Left cardiac atrium (tissue), 4 donors: ENCODE data around the gene KRTAP2-1. TPM values are rescaled to one million over a fixed set of nuclear protein-coding genes. Genes with fewer than 3 reads are reported as not detected.
"Not testable (repeated sequence)": the region's sequence is repeated elsewhere in the genome, so short reads cannot be mapped to it uniquely, and the experiment has no call there.

Experiments
- ATAC-seq, 2 donors: fragments of 200-7000 bp; cut with Tn5 transposase; one replicate each; pipeline ENCODE4 v1.9.1; 2020; ENCODE audit warnings: mild to moderate bottlenecking in 2 of 2, moderate library complexity in 2 of 2
- DNase-seq: peaks from one replicate; pipeline ENCODE4 v3.0.0-alpha.2; 2020
- intact Hi-C, 2 donors: fragments of 100-400 bp; cut with DNase I; formaldehyde crosslinking; loops; one replicate each; pipeline versions ENCODE4 v1.14.1 to v1.15.1; 2022 to 2023
- total RNA-seq, 2 donors: library from RNA; stranded (reverse); fragmentation: NEBNext Ultra II Directional; extraction: Animal tissue kit (Norgen Biotek cat#: 25700); gene quantifications; one replicate each; pipeline ENCODE4 v1.2.1, GENCODE V29; 2021
- donor health status: DM: no; HTN: yes; CAD: no.
- donor health status: DM: no; HTN: yes; CAD: no; lungs with severe emphysema.
- donor health status: DM: yes; HTN: yes; CAD: no.
- donor health status: Dilated cardiomyopathy.

Gene KRTAP2-1
- total RNA-seq, 2 donors from 2014 or later, result not detected

- intact Hi-C loops, DNase-seq, ATAC-seq: not testable (repeated sequence)
Observed at GRCh38 chr17:41059276-41060051, 12.3 kb upstream of the KRTAP2-1 start.

- no peak for DNase-seq
- ATAC-seq, result no peak
- intact Hi-C loops, result no loop called here
Observed at GRCh38 chr17:41058741-41059140, 11.6 kb upstream of the KRTAP2-1 start.

- intact Hi-C loops, result no loop called here
- no peak for ATAC-seq
- no peak for DNase-seq
Observed at GRCh38 chr17:41057547-41057946, 10.4 kb upstream of the KRTAP2-1 start.

GRCh38 chr17:41055130-41055529 lies 8.0 kb upstream of the KRTAP2-1 start, which contains the start of gene KRTAP2-2:
KRTAP2-2 (minus strand) TSS chr17:41055230; CDS start chr17:41055211, 19 bp downstream.
- ATAC-seq, intact Hi-C loops, DNase-seq: not testable (repeated sequence)

- DNase-seq, ATAC-seq, intact Hi-C loops: not testable (repeated sequence)
Observed at GRCh38 chr17:41054556-41054955, 7.4 kb upstream of the KRTAP2-1 start.

GRCh38 chr17:41054025-41054424 lies 6.9 kb upstream of the KRTAP2-1 start:
- no peak for ATAC-seq
- no peak for DNase-seq
- intact Hi-C loops, result no loop called here

- intact Hi-C loops, result no loop called here
- ATAC-seq, result no peak
- DNase-seq, result no peak
Observed at GRCh38 chr17:41052566-41052965, 5.5 kb upstream of the KRTAP2-1 start.

GRCh38 chr17:41049110-41049509 lies 2.0 kb upstream of the KRTAP2-1 start:
- DNase-seq (no peak), ATAC-seq (no peak)
- intact Hi-C loops, result no loop called here

- no peak for DNase-seq
- no peak for ATAC-seq
- intact Hi-C loops, result no loop called here
Observed at GRCh38 chr17:41048441-41048840, 1.3 kb upstream of the KRTAP2-1 start.

- ATAC-seq (no peak), DNase-seq (no peak)
- intact Hi-C loops, result no loop called here
Observed at GRCh38 chr17:41042953-41043352, 4.2 kb downstream of the KRTAP2-1 start.

GRCh38 chr17:41040783-41041571 lies 6.1 kb downstream of the KRTAP2-1 start, which contains the start of gene KRTAP1-1:
KRTAP1-1 (minus strand) TSS chr17:41041450; CDS start chr17:41041397, 53 bp downstream.
- ATAC-seq, result peak in 1 of 2 donors; percentile 53
- DNase-seq, intact Hi-C loops: not testable (repeated sequence)

GRCh38 chr17:41037853-41038350 lies 9.2 kb downstream of the KRTAP2-1 start:
- DNase-seq (no peak), ATAC-seq (no peak)
- intact Hi-C loops, result no loop called here

GRCh38 chr17:41034346-41034935 lies 12.7 kb downstream of the KRTAP2-1 start, which contains the start of gene KRTAP1-3:
KRTAP1-3 (minus strand) TSS chr17:41034874; CDS start chr17:41034821, 53 bp downstream.
- ATAC-seq, intact Hi-C loops: not testable (repeated sequence)

GRCh38 chr17:41029633-41030245 lies 17.4 kb downstream of the KRTAP2-1 start, which contains the start of gene KRTAP1-4:
KRTAP1-4 (minus strand) TSS chr17:41030195; CDS start chr17:41030078, 117 bp downstream.
- ATAC-seq, result no peak
- no peak for DNase-seq
- intact Hi-C loops, result no loop called here

More at GRCh38 chr17:41034346-41034935, 12.7 kb downstream of the KRTAP2-1 start, which contains the start of gene KRTAP1-3:
- DNase-seq, result not testable (repeated sequence)

- ATAC-seq, result no peak
- intact Hi-C loops, result no loop called here
Observed at GRCh38 chr17:41026715-41027471, 20.2 kb downstream of the KRTAP2-1 start, which contains the start of gene KRTAP1-5. KRTAP1-5 (minus strand) TSS chr17:41027208; CDS start chr17:41027155, 53 bp downstream.

GRCh38 chr17:41024697-41025096 lies 22.4 kb downstream of the KRTAP2-1 start:
- ATAC-seq (no peak), DNase-seq (no peak)
- intact Hi-C loops, result no loop called here

More at GRCh38 chr17:41026715-41027471, 20.2 kb downstream of the KRTAP2-1 start, which contains the start of gene KRTAP1-5:
- no peak for DNase-seq

GRCh38 chr17:41020336-41020735 lies 26.8 kb downstream of the KRTAP2-1 start:
- no peak for DNase-seq
- ATAC-seq, result no peak
- intact Hi-C loops, result no loop called here

GRCh38 chr17:41019415-41019814 lies 27.7 kb downstream of the KRTAP2-1 start:
- intact Hi-C loops, result no loop called here
- DNase-seq, result no peak
- no peak for ATAC-seq
